K562 (cell line): Measurements from ENCODE around the gene NR1H2. TPM values are rescaled to one million over a fixed set of nuclear protein-coding genes. Genes with fewer than 3 reads are reported as not detected.

ENCODE experiments used
- ATAC-seq: fragments of 200-7000 bp; cut with Tn5 transposase; 3 replicates; pipeline ENCODE4 v1.9.1; 2020; ENCODE audit warnings: moderate library complexity
- BruUV-seq: library from RNA; stranded (reverse); fragments of 400-500 nt; replicated peaks from 2 replicates; lab custom pipeline; 2021; lab: Mats Ljungman, UMichigan
- CTCF ChIA-PET: fragments of 300-600 bp; formaldehyde crosslinking; extraction: SDS; loops from one replicate; lab custom pipeline; 2021; ENCODE audit warnings: low intra/inter-chr PET ratio; lab: Yijun Ruan, JAX
- POLR2A ChIA-PET: fragments of 300-600, 350-650 bp; sonication (Branson Sonifier 250); formaldehyde crosslinking; extraction: SDS; loops from one replicate; lab custom pipeline; 2021; ENCODE audit warnings: antibody characterized with exemption, inconsistent platforms; lab: Yijun Ruan, JAX
- DNase-seq, 4 experiments: peaks; one replicate each; pipeline versions ENCODE4 v3.0.0 to v3.0.0-alpha.2; 2011 to 2018; ENCODE audit warnings: low spot score in 3 of 4, mixed read lengths in 3 of 4; ENCODE audit errors: extremely low read depth in 1 of 4
- FAIRE-seq: peaks from 2 replicates; lab custom pipeline; 2011; peaks lifted over from hg19 to GRCh38; lab: Jason Lieb, UNC
- H2AFZ ChIP-seq: 2 replicates; pipeline ENCODE4 v1.6.0; 2011; ENCODE audit warnings: low read depth, low read length, control low read depth, inconsistent platforms
- H3K27ac ChIP-seq: fragments of 200-600 bp; 3 replicates; pipeline ENCODE4 v1.8.0; 2011; ENCODE audit warnings: low read depth, mild to moderate bottlenecking, control low read depth, inconsistent platforms, low read length, moderate library complexity, mixed read lengths; ENCODE audit errors: extremely low read depth
- H3K27me3 ChIP-seq, 2 experiments: fragments of 300-600 bp in 1 of 2; 2 replicates in 1 of 2; 3 replicates in 1 of 2; pipeline versions ENCODE4 v1.6.0 to v1.8.0; 2011; ENCODE audit warnings: inconsistent platforms in 2 of 2, low read length in 2 of 2, mild to moderate bottlenecking in 1 of 2, mixed read lengths in 1 of 2, moderate library complexity in 1 of 2; ENCODE audit not compliant: control insufficient read depth in 2 of 2, insufficient read depth in 2 of 2
- H3K36me3 ChIP-seq: fragments of 300-600 bp; 3 replicates; pipeline ENCODE4 v1.8.0; 2011; ENCODE audit warnings: mild to moderate bottlenecking, low read length, inconsistent platforms; ENCODE audit not compliant: control insufficient read depth, insufficient read depth
- H3K4me1 ChIP-seq, 2 experiments: fragments of 200-600 bp in 1 of 2; replicated peaks in 1 of 2; 2 replicates in 1 of 2; 3 replicates in 1 of 2; pipeline versions ENCODE4 v1.5.1 to v1.8.0; 2011; ENCODE audit warnings: inconsistent platforms in 2 of 2, low read length in 2 of 2, mild to moderate bottlenecking in 1 of 2, mixed read lengths in 1 of 2, moderate library complexity in 1 of 2; ENCODE audit not compliant: control insufficient read depth in 2 of 2, insufficient read depth in 2 of 2
- H3K4me2 ChIP-seq: 2 replicates; pipeline ENCODE4 v1.6.1; 2011; ENCODE audit warnings: low read length, control low read depth, inconsistent platforms, mixed read lengths; ENCODE audit not compliant: insufficient read depth
- H3K4me3 ChIP-seq: fragments of 200-600 bp; sonication (generic), shearing (Covaris generic); 2 replicates; pipeline ENCODE4 v1.5.1; 2016; ENCODE audit warnings: control low read depth, inconsistent platforms
- H3K79me2 ChIP-seq: fragments of 200-600 bp; 3 replicates; pipeline ENCODE4 v1.8.0; 2011; ENCODE audit warnings: low read length, inconsistent platforms; ENCODE audit not compliant: control insufficient read depth, insufficient read depth
- H3K9ac ChIP-seq, 2 experiments: 2 replicates each; pipeline versions ENCODE4 v1.6.0 to v1.6.1; 2011; ENCODE audit warnings: low read depth in 2 of 2, low read length in 2 of 2, control low read depth in 1 of 2, inconsistent platforms in 1 of 2, mild to moderate bottlenecking in 1 of 2, mixed read lengths in 1 of 2; ENCODE audit not compliant: insufficient read depth in 1 of 2
- H3K9me1 ChIP-seq: one replicate; pipeline ENCODE4 v1.6.0; 2011; ENCODE audit warnings: inconsistent platforms, mild to moderate bottlenecking, low read length, moderate library complexity; ENCODE audit not compliant: control insufficient read depth, insufficient read depth
- H3K9me3 ChIP-seq: replicated peaks from 2 replicates; pipeline ENCODE4 v1.5.1; 2011; ENCODE audit warnings: low read depth, low read length, inconsistent platforms; ENCODE audit not compliant: control insufficient read depth, insufficient read depth
- H4K20me1 ChIP-seq: replicated peaks from 2 replicates; pipeline ENCODE4 v1.6.1; 2011; ENCODE audit warnings: low read length, inconsistent platforms, mixed read lengths; ENCODE audit not compliant: control insufficient read depth, insufficient read depth
- GABPB2 ChIP-seq: fragments of 250-450 bp; sonication (Bioruptor Pico); conservative IDR thresholded peaks from 2 replicates; pipeline ENCODE4 v1.5.1; 2021; ENCODE audit warnings: mild to moderate bottlenecking
- NFATC3 ChIP-seq: fragments of 450-650 bp; IDR thresholded peaks from 2 replicates; pipeline ENCODE4 v1.6.1; 2017; ENCODE audit warnings: mild to moderate bottlenecking
- NFXL1 ChIP-seq: fragments of 450-650 bp; formaldehyde crosslinking; IDR thresholded peaks from 2 replicates; pipeline ENCODE4 v1.4.0; 2021; ENCODE audit warnings: mild to moderate bottlenecking
- NR1H2 ChIP-seq: sonication (generic); formaldehyde crosslinking; IDR thresholded peaks from 2 replicates; pipeline ENCODE4 v1.4.0; 2020; ENCODE audit warnings: mild to moderate bottlenecking, missing genetic modification reagents
- PPARD ChIP-seq: fragments of 250-450 bp; sonication (Bioruptor Pico); IDR thresholded peaks from 2 replicates; pipeline ENCODE4 v1.8.0; 2022; ENCODE audit warnings: inconsistent platforms, mild to moderate bottlenecking, moderate library complexity
- RAD21 ChIP-seq, 2 experiments: fragments of 250-450 bp in 1 of 2; fragments of 450-650 bp in 1 of 2; sonication (Bioruptor Pico) in 1 of 2; formaldehyde crosslinking in 1 of 2; IDR thresholded peaks in 1 of 2; conservative IDR thresholded peaks in 1 of 2; 2 replicates each; pipeline versions ENCODE4 v1.4.0 to v1.8.0; 2020 to 2022; ENCODE audit warnings: mild to moderate bottlenecking in 2 of 2, moderate library complexity in 1 of 2
- RBFOX2 ChIP-seq: fragments of 200-400 bp; formaldehyde crosslinking; IDR thresholded peaks from 2 replicates; pipeline ENCODE4 v1.6.1; 2017; ENCODE audit warnings: low read depth, mild to moderate bottlenecking, low read length, moderate library complexity
- RFX7 ChIP-seq: fragments of 250-450 bp; sonication (Bioruptor Pico); IDR thresholded peaks from 2 replicates; pipeline ENCODE4 v1.5.1; 2021; ENCODE audit warnings: mild to moderate bottlenecking
- TOE1 ChIP-seq, 2 experiments: fragments of 450-650 bp in 1 of 2; sonication (generic) in 1 of 2; formaldehyde crosslinking in 1 of 2; IDR thresholded peaks; 2 replicates each; pipeline versions ENCODE4 v1.7.1 to v1.8.0; 2016 to 2022; ENCODE audit warnings: borderline replicate concordance in 2 of 2, mild to moderate bottlenecking in 2 of 2, antibody characterized with exemption in 1 of 2, inconsistent platforms in 1 of 2, low read depth in 1 of 2, missing genetic modification reagents in 1 of 2, moderate library complexity in 1 of 2
- TRIM24 ChIP-seq, 2 experiments: fragments of 450-650 bp; IDR thresholded peaks; 2 replicates each; pipeline ENCODE4 v1.6.1; 2016
- ZNF217 ChIP-seq: sonication (generic); formaldehyde crosslinking; IDR thresholded peaks from 2 replicates; pipeline ENCODE4 v1.8.0; 2022; ENCODE audit warnings: mild to moderate bottlenecking, missing genetic modification reagents
- ZNF76 ChIP-seq: fragments of 250-450 bp; sonication (Bioruptor Pico); IDR thresholded peaks from 2 replicates; pipeline ENCODE4 v1.4.0; 2020; ENCODE audit warnings: mild to moderate bottlenecking, moderate library complexity, borderline replicate concordance
- WGBS: fragments of 100-300 bp; shearing (Covaris generic); methylation state at CpG from one replicate; pipeline ENCODE4 v1.1.6; 2016; ENCODE audit warnings: low coverage, mixed read lengths; ENCODE audit not compliant: insufficient coverage; ENCODE audit errors: missing lambda C conversion rate; 5-methylcytosine and 5-hydroxymethylcytosine counted together
- in situ Hi-C: fragments of 300-500 bp; cut with MboI; formaldehyde crosslinking; loops from 4 replicates; pipeline ENCODE4 v1.15.0; 2018; ENCODE audit warnings: inconsistent platforms, mixed read lengths
- intact Hi-C: fragments of 100-400 bp; cut with micrococcal nuclease; formaldehyde crosslinking; loops from 2 replicates; pipeline ENCODE4 v1.14.2; 2022
- polyA plus RNA-seq, 8 experiments: library from polyadenylated mRNA; depleted of rRNA in 4 of 8; stranded (reverse) in 5 of 8; unstranded in 3 of 8; fragments of >200 nt; fragmentation: Nextera tagmentation in 2 of 8; fragmentation: Illumina TruSeq in 1 of 8; extraction: Ambion mirVana in 2 of 8; extraction: Trizol in 1 of 8; gene quantifications; 2 replicates each; pipeline versions ENCODE4 v1.2.1 to v1.2.3, GENCODE V29; 2011 to 2014; ENCODE audit warnings: inconsistent platforms in 1 of 8, missing spikeins in 1 of 8
- total RNA-seq, 7 experiments: library from RNA; depleted of rRNA in 6 of 7; stranded (reverse); fragments of >200 nt in 6 of 7; fragmentation: Illumina TruSeq in 2 of 7; extraction: Trizol in 2 of 7; gene quantifications; 2 replicates each; pipeline versions ENCODE4 v1.2.1 to v1.2.3, GENCODE V29; 2011 to 2021; ENCODE audit warnings: low replicate concordance in 1 of 7
- TF ChIP-seq, protein P1 (sequence below): fragments of 250-450 bp; sonication (Bioruptor Pico); IDR thresholded peaks from 2 replicates; pipeline ENCODE4 v1.8.0; 2022; ENCODE audit warnings: moderate library complexity, mild to moderate bottlenecking, inconsistent platforms
- TF ChIP-seq, protein P2 (sequence below), 2 experiments: IDR thresholded peaks; 2 replicates each; pipeline ENCODE4 v1.6.1; 2012; ENCODE audit warnings: improper control_type of control experiment in 2 of 2, low read depth in 2 of 2, low read length in 2 of 2, borderline replicate concordance in 1 of 2
- TF ChIP-seq, protein P3 (sequence below): fragments of 250-450 bp; sonication (Bioruptor Pico); IDR thresholded peaks from 2 replicates; pipeline ENCODE4 v1.5.0; 2021
- TF ChIP-seq, protein P4 (sequence below): fragments of 200-800 bp; sonication (Bioruptor generic); IDR thresholded peaks from 2 replicates; pipeline ENCODE4 v1.6.1; 2017; ENCODE audit warnings: missing genetic modification characterization, missing compliant biosample characterization
- TF ChIP-seq, protein P5 (sequence below): fragments of 250-450 bp; sonication (Bioruptor Pico); IDR thresholded peaks from 2 replicates; pipeline ENCODE4 v1.5.0; 2021

The NR1H2 gene
- total and polyA plus RNA-seq, 9 of the 15 experiments (the other 6 are each of a cell fraction or from before 2014, with no cell fraction given): 0.11 to 73.8 (median 24.0) TPM

- ChIA-PET POLR2A (interaction anchor here (1.1 kb wide), 1 partner anchor 41 kb away, joined by 3 read pairs; no protein-coding TSS in a partner anchor), CTCF (no interaction called here)
- Histone ChIP-seq H2AFZ (no peak overlapping the region), H3K4me1 (peaks cover 6 to 47% of the 10 kb centered on the region in 2 experiments), H3K4me3 (no peak overlapping the region), H3K36me3 (peaks cover 19% of the 10 kb centered on the region; the same call in 1 of the 3 replicates), H3K27ac (no peak overlapping the region), H3K9ac (no peak overlapping the region), H3K4me2 (no peak overlapping the region), H3K9me3 (no peaks in the 10 kb centered on the region), H3K9me1 (no peaks in the 10 kb centered on the region), H3K79me2 (no peaks in the 10 kb centered on the region), H3K27me3 (no peaks in the 10 kb centered on the region), H4K20me1 (no peaks in the 10 kb centered on the region)
- ATAC-seq (no peak), FAIRE-seq (peak; percentile 26), DNase-seq (no peak)
- in situ Hi-C loops: no loop called here
- BruUV-seq: no TSS peak
- WGBS: 47% methylated on average over 3 of the region's 3 CpGs
- intact Hi-C loops: no loop called here
- TF ChIP-seq RFX7 (no peak), NR1H2 (no peak), GABPB2 (CRISPR knock-in tag) (no peak), ZNF217 (CRISPR knock-in tag) (no peak), TRIM24 (IDR thresholded peaks at IDR 0.05) (no peak), ZNF76 (CRISPR knock-in tag) (no peak), RBFOX2 (no peak), TOE1 (IDR thresholded peaks at IDR 0.05; ENCODE audit: borderline replicate concordance) (no peak), TOE1 (CRISPR knock-in tag; IDR thresholded peaks at IDR 0.05; ENCODE audit: borderline replicate concordance, low read depth) (no peak), PPARD (no peak), NFATC3 (no peak), NFXL1 (CRISPR knock-in tag) (no peak), RAD21 (CRISPR knock-in tag; conservative IDR thresholded peaks at IDR 0.05 in 1 of 2, IDR thresholded peaks at IDR 0.05 in 1 of 2) (no peak)
- TF ChIP-seq, protein P1, sequence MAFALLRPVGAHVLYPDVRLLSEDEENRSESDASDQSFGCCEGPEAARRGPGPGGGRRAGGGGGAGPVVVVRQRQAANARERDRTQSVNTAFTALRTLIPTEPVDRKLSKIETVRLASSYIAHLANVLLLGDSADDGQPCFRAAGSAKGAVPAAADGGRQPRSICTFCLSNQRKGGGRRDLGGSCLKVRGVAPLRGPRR (CRISPR knock-in tag): no peak
- TF ChIP-seq, protein P2, sequence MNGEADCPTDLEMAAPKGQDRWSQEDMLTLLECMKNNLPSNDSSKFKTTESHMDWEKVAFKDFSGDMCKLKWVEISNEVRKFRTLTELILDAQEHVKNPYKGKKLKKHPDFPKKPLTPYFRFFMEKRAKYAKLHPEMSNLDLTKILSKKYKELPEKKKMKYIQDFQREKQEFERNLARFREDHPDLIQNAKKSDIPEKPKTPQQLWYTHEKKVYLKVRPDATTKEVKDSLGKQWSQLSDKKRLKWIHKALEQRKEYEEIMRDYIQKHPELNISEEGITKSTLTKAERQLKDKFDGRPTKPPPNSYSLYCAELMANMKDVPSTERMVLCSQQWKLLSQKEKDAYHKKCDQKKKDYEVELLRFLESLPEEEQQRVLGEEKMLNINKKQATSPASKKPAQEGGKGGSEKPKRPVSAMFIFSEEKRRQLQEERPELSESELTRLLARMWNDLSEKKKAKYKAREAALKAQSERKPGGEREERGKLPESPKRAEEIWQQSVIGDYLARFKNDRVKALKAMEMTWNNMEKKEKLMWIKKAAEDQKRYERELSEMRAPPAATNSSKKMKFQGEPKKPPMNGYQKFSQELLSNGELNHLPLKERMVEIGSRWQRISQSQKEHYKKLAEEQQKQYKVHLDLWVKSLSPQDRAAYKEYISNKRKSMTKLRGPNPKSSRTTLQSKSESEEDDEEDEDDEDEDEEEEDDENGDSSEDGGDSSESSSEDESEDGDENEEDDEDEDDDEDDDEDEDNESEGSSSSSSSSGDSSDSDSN (IDR thresholded peaks at IDR 0.05; ENCODE audit: borderline replicate concordance in 1 of 2, low read depth in 2 of 2, low read length in 2 of 2): no peak
- TF ChIP-seq, protein P3, sequence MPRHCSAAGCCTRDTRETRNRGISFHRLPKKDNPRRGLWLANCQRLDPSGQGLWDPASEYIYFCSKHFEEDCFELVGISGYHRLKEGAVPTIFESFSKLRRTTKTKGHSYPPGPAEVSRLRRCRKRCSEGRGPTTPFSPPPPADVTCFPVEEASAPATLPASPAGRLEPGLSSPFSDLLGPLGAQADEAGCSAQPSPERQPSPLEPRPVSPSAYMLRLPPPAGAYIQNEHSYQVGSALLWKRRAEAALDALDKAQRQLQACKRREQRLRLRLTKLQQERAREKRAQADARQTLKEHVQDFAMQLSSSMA (CRISPR knock-in tag): no peak
- TF ChIP-seq, protein P4, sequence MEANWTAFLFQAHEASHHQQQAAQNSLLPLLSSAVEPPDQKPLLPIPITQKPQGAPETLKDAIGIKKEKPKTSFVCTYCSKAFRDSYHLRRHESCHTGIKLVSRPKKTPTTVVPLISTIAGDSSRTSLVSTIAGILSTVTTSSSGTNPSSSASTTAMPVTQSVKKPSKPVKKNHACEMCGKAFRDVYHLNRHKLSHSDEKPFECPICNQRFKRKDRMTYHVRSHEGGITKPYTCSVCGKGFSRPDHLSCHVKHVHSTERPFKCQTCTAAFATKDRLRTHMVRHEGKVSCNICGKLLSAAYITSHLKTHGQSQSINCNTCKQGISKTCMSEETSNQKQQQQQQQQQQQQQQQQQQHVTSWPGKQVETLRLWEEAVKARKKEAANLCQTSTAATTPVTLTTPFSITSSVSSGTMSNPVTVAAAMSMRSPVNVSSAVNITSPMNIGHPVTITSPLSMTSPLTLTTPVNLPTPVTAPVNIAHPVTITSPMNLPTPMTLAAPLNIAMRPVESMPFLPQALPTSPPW (CRISPR knock-in tag): no peak
- TF ChIP-seq, protein P5, sequence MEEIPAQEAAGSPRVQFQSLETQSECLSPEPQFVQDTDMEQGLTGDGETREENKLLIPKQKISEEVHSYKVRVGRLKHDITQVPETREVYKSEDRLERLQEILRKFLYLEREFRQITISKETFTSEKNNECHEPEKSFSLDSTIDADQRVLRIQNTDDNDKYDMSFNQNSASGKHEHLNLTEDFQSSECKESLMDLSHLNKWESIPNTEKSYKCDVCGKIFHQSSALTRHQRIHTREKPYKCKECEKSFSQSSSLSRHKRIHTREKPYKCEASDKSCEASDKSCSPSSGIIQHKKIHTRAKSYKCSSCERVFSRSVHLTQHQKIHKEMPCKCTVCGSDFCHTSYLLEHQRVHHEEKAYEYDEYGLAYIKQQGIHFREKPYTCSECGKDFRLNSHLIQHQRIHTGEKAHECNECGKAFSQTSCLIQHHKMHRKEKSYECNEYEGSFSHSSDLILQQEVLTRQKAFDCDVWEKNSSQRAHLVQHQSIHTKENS (CRISPR knock-in tag): no peak
Observed at GRCh38 chr19:50420127-50420526, 43.9 kb downstream of the NR1H2 start.
